Uterus (tissue), 4 donors: ENCODE data around the gene XXYLT1. TPM values are rescaled to one million over a fixed set of nuclear protein-coding genes. Genes with fewer than 3 reads are reported as not detected.

ENCODE experiments used
- DNase-seq, 2 donors: peaks; one replicate each; pipeline ENCODE4 v3.0.0-alpha.2; 2019 to 2020
- H3K27ac ChIP-seq, 2 donors: fragments of 200-600 bp; sonication (generic); 1 replicate in 1 of 2; 2 replicates in 1 of 2; pipeline ENCODE4 v1.5.1; 2016 to 2018
- H3K27me3 ChIP-seq, 2 donors: fragments of 200-600 bp; sonication (generic); one replicate each; pipeline ENCODE4 v1.5.1; 2018 to 2019; ENCODE audit warnings: control low read depth in 1 of 2
- H3K36me3 ChIP-seq, 2 donors: fragments of 200-600 bp; sonication (generic); one replicate each; pipeline ENCODE4 v1.5.1; 2019; ENCODE audit warnings: control low read depth in 1 of 2
- H3K4me1 ChIP-seq, 2 donors: fragments of 200-600 bp; sonication (generic); one replicate each; pipeline ENCODE4 v1.5.1; 2018 to 2019; ENCODE audit warnings: control low read depth in 1 of 2
- H3K4me3 ChIP-seq, 2 donors: fragments of 200-600 bp; sonication (generic); 1 replicate in 1 of 2; 2 replicates in 1 of 2; pipeline ENCODE4 v1.5.1; 2018 to 2019; ENCODE audit warnings: mild to moderate bottlenecking in 1 of 2
- H3K9me3 ChIP-seq, 2 donors: fragments of 200-600 bp; sonication (generic); one replicate each; pipeline ENCODE4 v1.5.1; 2019; ENCODE audit warnings: control low read depth in 1 of 2
- POLR2A ChIP-seq, 2 donors: fragments of 450-650 bp; IDR thresholded peaks; one replicate each; pipeline ENCODE4 v1.6.1; 2016; ENCODE audit warnings: antibody characterized with exemption in 2 of 2, mild to moderate bottlenecking in 1 of 2, moderate library complexity in 1 of 2
- intact Hi-C: fragments of 100-400 bp; cut with DNase I; formaldehyde crosslinking; loops from one replicate; pipeline ENCODE4 v1.15.1; 2023; ENCODE audit warnings: low total_unique reads
- total RNA-seq, 4 donors: library from RNA; depleted of rRNA in 3 of 4; stranded (reverse); fragments of >200 nt in 3 of 4; gene quantifications; one replicate each; pipeline versions ENCODE4 v1.1.0 to v1.2.4, GENCODE V29; 2014 to 2023
- TF ChIP-seq, protein P1 (sequence below), 4 experiments: fragments of 200-600 bp in 2 of 4; fragments of 450-650 bp in 2 of 4; sonication (generic) in 2 of 4; IDR thresholded peaks; one replicate each; pipeline ENCODE4 v1.5.1; 2016 to 2019; ENCODE audit warnings: antibody characterized with exemption in 4 of 4, mild to moderate bottlenecking in 2 of 4, moderate library complexity in 1 of 4
- donor health status: DM: yes; HTN: yes; CAD: no.

Gene XXYLT1
- total RNA-seq, 4 donors from 2014 or later, result 10.6 to 52.5 (median 23.8) TPM

DNA sequence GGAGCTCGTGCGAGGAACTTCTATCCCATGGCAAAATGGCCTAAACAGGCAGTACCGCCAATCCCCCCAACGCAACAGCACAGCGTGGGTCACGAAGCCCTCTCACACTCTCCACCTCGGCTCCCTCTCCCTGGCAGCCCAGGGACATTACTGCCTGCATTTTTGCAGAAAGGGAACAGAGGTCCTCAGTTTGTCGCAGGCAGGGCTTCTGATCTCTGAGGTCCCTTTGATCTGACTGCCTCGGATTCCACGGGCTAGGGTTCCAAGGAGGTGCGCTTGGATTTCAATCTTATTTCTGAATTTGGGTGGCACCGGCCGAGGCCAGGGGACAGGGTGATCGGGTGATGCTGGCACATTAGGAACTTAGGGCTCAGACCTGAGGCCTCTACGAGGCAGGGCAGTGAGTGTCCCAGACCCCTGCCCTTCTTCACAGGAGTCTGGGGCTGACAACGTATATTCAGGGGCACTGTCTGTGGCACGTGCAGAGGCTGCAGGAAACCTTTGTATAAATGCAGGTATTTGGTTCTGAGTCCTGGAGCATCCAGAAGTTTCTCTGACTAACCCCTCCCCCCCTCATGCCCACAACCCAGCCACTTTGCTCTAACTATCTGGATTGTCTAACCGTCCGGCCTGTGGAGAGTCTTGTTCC lies 197.9 kb downstream of the XXYLT1 start:
- TF ChIP-seq, protein P1, sequence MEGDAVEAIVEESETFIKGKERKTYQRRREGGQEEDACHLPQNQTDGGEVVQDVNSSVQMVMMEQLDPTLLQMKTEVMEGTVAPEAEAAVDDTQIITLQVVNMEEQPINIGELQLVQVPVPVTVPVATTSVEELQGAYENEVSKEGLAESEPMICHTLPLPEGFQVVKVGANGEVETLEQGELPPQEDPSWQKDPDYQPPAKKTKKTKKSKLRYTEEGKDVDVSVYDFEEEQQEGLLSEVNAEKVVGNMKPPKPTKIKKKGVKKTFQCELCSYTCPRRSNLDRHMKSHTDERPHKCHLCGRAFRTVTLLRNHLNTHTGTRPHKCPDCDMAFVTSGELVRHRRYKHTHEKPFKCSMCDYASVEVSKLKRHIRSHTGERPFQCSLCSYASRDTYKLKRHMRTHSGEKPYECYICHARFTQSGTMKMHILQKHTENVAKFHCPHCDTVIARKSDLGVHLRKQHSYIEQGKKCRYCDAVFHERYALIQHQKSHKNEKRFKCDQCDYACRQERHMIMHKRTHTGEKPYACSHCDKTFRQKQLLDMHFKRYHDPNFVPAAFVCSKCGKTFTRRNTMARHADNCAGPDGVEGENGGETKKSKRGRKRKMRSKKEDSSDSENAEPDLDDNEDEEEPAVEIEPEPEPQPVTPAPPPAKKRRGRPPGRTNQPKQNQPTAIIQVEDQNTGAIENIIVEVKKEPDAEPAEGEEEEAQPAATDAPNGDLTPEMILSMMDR (IDR thresholded peaks at IDR 0.05), result no peak
- TF ChIP-seq POLR2A (IDR thresholded peaks at IDR 0.05), result no peak
- intact Hi-C loops, result no loop called here
- Histone ChIP-seq H3K36me3 (no peaks in the 10 kb centered on the region), H3K27me3 (no peaks in the 10 kb centered on the region), H3K4me3 (no peak overlapping the region), H3K27ac (no peak overlapping the region), H3K9me3 (no peaks in the 10 kb centered on the region), H3K4me1 (no peaks in the 10 kb centered on the region)
- peak in 1 of 2 donors; percentile 7 for DNase-seq

DNA sequence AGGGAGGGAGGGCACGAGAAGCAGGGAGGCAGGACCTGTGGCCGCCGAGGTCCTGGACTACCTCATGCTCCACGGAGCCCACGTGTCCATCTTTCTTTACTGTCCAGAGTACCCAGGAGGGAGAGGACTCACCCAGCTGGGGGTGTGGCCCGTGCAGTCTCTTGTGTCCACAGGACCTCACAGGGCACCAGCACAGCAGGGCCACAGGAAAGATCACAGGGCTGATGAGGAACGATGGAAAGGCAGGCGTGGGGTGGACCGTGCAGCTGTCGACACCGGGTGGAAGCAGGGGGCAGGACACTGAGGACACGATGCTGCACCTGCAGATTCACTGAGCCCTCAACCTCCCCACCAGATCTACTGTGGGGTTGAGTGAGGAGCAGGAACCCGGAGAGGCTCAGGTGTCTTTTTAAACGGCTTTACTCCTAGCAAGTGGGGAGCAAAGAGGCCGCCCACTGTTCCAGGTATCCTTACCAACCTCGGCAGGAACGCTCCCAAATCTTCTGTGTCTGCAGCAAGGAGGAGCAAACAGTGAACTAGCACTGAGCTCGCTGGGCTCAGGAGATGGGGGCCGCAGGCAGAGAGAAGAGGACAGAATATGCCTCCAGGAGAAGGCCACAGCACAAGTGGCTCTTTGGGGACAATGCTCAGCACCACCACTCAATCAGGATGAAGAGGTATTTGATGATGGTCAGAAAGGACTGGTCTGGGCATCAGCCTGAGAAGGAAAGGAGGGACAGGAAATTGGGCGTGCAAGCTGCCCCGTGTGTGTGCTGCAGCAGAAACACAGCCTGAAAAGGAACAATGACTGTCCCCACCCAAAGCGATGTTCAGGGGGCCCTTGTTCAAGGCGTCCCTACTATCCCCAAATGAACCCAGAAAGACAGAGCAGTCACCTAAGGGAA lies 198.8 kb downstream of the XXYLT1 start:
- Histone ChIP-seq H3K27me3 (no peaks in the 10 kb centered on the region), H3K9me3 (no peaks in the 10 kb centered on the region), H3K4me1 (no peaks in the 10 kb centered on the region), H3K27ac (no peak overlapping the region), H3K4me3 (no peak overlapping the region), H3K36me3 (no peaks in the 10 kb centered on the region)
- TF ChIP-seq, protein P1 (IDR thresholded peaks at IDR 0.05), result no peak
- DNase-seq, result peak in 1 of 2 donors; percentile 8
- intact Hi-C loops, result no loop called here

DNA sequence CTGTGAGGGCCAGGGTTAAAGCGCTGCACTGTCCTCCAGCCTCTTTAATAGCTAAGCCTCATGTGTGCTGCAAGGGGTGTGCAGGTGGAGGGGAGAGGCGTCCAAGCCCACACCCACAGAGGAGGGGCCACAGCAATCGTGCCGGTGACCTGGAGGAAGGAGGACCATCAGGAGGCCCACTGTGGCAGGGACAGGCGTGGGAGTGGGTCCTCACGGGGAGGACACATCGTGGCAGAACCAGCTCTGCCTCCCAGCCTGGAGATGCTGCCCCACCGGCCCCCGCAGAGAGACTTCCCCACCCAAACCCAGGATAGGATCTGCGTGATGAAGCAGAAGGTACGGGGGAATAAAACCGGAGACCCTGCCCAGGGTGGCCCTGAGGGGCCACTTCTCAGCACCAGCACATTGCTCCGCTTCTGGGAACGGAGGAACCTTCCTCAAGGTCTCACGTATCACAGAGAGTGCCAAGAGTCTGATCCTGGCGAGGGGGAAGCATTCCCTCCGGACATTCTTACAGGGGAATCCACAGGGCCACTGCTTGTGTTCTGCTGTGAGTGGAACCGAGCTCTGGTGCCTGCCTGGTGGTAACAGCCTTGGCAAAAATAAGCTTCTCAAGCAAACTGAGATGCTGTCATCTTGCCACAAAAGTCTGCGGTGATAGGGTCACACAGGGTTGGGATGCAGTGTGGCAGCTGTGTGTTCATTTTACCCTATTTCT lies 199.8 kb downstream of the XXYLT1 start:
- TF ChIP-seq POLR2A (IDR thresholded peaks at IDR 0.05), result no peak
- TF ChIP-seq, protein P1 (IDR thresholded peaks at IDR 0.05), result no peak
- Histone ChIP-seq H3K27ac (no peak overlapping the region), H3K36me3 (no peaks in the 10 kb centered on the region), H3K4me3 (no peak overlapping the region), H3K9me3 (no peaks in the 10 kb centered on the region), H3K27me3 (no peaks in the 10 kb centered on the region), H3K4me1 (no peaks in the 10 kb centered on the region)
- intact Hi-C loops, result no loop called here
- DNase-seq, result peak in 1 of 2 donors; percentile 6

DNA sequence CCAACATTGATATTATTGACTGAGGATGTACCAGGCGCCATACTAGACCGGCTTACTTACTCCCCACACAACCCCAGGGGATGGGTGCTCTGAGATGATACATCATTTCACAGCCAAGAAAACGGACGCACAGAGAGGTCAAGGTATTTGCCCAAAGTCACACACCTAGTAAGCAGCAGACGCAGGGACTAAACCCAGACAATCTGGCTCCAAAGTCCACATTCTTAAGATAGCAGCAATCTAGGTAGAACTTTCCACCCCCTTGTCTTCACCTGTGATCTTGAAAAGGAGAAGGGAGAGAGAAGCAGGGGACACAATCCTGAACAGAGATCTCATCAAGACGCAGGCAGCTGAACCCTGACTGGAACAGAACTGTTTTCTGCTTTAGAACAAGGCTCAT lies 200.6 kb downstream of the XXYLT1 start:
- no peaks in the 10 kb centered on the region for H3K27me3 ChIP-seq
- H3K4me1 ChIP-seq, result no peaks in the 10 kb centered on the region
- H3K27ac ChIP-seq, result no peak overlapping the region
- H3K9me3 ChIP-seq, result no peaks in the 10 kb centered on the region
- peak in 1 of 2 donors; percentile 3 for DNase-seq
- H3K4me3 ChIP-seq, result no peak overlapping the region
- no peaks in the 10 kb centered on the region for H3K36me3 ChIP-seq
- TF ChIP-seq POLR2A (IDR thresholded peaks at IDR 0.05), result no peak
- TF ChIP-seq, protein P1 (IDR thresholded peaks at IDR 0.05), result no peak
- intact Hi-C loops, result no loop called here
